Skin of body (tissue), 3 donors: ENCODE measurements around the gene RPRD1B. TPM values are rescaled to one million over a fixed set of nuclear protein-coding genes. Genes with fewer than 3 reads are reported as not detected.

Source experiments
- DNase-seq: peaks from one replicate; lab custom pipeline; 2025; lab: John Stamatoyannopoulos, UW
- small RNA-seq: library from RNA; depleted of rRNA; stranded (forward); fragments of <200 nt; gene quantifications from one replicate; pipeline ENCODE3, GENCODE V24; 2014; ENCODE audit warnings: low replicate concordance
- total RNA-seq: library from RNA; depleted of rRNA; stranded (reverse); fragments of >200 nt; gene quantifications from one replicate; pipeline ENCODE4 v1.2.3, GENCODE V29; 2014

Gene RPRD1B
- total RNA-seq, 1 donor from 2014 or later = 40.2 TPM

DNA sequence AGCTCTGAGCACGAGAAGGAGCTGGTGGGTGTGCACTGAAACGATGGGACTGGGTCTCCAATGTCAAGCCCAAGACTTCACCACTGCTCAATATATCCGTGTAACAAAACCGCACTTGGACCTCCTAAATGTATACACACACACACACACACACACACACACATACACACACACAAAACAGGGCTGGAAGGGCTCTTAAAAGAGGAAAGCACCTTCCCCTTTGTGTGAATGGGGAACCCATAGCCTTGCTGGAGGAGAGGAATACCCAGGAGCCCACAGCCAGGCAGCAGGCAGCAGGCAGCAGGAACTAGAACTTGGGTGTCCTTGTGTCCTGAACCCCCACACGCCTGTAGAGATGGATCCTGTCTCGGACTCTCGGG lies 101.7 kb downstream of the RPRD1B start:
- no peak for DNase-seq

DNA sequence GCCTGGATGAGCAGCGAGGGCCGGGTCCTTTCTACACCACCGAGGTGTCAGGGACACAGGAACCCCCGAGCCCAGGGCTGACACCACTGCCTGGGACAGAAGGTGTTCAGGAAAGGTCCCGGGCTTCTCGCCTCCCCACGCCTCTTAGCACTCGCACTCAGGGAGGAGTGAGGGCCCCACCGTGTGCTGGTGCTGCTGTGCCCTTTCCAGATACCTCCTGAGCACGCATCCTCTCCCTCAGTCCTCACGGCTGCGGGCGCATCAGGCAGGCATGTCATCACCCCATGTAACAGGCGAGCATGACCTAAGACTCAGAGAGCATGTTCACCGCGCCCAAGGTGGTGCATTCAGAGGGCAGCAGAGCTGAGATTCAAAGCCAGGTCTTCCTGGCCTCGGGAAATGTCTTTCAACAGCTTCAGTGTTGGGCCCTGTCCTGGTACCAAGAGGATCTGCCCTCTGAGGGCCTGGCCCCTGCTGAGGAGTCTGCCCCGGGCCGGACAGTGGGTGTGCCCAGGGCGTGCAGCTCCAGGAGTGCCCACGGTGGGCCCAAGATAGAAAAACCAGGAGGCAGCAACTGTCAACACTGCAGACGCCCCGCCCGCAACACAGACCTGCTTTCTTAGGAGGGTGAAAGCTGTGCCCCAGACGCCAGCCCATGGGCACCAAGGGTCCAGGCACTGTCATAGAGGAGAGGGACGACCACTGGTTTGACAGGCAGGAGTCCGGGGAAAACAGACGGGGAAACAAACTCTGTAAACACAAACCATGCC lies 102.3 kb downstream of the RPRD1B start:
- no peak for DNase-seq

DNA sequence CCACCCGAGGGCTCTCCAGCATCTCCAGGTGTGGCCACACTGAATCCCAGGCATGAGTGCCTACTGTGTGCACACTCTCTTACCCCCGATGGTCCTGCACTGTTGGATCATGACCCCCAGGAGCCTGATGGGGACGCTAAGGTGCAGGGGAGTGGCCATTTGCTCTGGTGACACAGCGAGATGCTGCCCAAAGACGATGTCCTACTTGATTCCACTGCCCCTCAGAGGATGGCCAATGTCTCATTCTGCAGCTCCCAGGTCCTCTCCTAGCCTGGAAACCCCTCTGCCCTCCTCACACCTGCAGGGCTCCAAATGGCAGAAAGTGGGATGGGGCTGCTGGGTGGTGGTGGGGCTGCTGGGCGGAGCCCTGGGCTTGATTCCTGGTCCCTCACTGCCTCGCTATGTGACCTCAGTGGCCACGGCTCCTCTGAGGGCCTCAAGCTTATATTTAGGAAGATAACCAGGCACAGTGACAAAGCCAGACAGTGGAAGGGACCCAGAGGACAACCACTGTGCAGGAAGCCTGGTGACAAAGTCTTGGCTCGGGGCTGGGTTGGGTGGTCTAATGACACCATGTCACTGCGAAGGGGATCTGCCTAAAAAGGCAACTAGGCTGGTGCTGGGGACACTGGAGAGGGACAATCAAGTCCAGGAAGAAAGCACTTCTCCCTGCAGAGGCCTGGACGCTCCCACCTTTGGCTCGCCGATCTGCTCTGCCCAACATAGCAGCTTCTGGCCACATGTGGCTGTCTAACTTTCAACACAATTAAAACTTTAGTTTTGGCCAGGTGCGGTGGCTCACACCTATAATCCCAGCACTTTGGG lies 103.1 kb downstream of the RPRD1B start:
- DNase-seq = no peak

DNA sequence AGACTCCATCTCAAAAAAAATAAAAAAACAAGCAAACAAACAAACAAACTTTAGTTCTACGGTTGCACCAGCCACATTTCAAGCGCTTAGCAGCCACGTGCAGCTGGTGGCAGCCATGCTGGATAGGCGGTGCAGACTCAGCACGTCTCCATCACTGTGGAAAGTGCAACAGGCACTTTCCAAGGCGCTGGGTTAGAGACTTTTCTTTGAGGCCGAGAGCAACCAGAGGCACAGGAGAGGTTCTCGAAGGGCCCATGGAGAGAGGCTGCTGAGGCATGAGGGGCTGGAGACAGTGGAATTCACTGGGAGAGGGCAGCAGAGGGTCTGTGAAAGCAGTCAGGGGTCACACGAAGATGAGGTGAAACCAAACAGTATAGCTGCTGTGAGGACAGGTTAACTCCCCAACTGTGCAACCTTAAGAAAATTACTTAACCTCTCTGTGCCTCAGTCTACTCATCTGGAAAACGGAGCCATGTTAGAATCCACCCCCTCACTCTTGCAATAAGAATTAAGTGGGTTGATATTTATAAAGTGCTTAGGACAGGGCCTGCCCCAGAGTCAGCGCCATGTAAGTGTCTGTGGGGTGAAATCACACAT lies 104.0 kb downstream of the RPRD1B start:
- no peak for DNase-seq

DNA sequence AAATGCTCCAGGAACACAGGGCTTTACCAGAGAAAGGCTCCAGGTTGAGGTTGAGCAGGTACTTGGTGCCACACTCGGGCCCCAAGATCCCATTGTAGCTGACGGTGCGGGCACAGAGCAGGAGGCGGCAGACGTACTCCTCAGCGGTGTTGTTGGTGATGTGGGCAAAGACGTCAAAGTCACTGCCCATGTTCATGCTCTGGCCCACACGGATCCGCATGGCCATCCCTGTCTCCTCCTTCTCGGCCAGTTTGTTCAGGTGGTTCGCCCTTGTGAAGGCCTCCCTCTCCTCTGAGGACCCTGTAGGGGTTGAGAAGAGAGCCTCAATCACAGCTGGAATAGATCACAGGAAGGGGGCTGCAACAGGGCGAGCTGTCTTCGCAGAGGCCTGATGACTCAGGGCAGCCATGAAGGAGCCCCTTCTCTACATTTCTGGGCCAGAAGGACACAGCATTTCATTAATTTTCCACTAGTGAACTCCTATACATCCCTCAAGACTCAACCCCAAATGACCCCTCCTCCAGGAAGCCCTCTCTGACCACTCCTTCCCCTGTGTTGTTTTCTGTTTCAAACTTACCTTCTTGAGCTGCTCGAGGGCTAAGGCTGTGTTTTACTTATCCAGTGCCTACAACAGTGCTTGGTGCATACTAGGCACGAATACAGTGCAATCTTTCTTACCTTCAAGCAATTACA lies 104.7 kb downstream of the RPRD1B start:
- DNase-seq = no peak

DNA sequence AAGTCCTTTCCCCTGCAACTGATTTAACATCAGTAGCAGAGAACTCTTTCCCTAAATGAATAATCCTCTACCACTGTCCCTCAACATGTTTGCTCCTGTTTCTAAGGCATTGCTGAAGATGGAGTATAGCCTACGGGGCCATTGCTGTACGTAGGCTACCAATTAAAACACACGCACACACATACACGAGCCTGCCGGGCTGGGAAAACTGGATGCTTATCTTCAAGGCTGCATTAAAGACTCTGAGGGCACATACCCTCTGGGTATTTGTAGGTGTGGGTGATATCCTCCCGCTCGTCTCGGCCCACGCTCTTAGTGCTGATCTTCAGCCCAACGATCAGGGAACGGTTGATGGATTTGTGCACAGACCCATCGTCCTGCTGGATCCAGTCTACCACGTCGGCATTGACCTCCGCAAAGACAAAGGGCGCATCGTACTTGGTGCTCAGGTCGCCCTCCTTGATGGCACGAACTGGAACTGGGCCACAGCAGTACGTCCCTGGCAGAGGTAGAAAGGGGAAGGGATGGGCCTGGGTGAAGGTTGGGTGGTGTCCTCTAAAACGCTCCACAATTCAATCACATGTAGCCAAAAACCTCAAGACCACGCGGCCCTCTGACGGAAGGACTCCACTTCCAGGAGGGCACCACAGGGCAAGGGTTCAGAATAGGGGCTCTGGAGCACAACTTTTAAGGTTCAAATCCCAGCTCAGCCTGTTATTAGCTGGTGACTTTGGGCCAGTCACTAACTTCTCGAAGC lies 105.8 kb downstream of the RPRD1B start:
- no peak for DNase-seq

DNA sequence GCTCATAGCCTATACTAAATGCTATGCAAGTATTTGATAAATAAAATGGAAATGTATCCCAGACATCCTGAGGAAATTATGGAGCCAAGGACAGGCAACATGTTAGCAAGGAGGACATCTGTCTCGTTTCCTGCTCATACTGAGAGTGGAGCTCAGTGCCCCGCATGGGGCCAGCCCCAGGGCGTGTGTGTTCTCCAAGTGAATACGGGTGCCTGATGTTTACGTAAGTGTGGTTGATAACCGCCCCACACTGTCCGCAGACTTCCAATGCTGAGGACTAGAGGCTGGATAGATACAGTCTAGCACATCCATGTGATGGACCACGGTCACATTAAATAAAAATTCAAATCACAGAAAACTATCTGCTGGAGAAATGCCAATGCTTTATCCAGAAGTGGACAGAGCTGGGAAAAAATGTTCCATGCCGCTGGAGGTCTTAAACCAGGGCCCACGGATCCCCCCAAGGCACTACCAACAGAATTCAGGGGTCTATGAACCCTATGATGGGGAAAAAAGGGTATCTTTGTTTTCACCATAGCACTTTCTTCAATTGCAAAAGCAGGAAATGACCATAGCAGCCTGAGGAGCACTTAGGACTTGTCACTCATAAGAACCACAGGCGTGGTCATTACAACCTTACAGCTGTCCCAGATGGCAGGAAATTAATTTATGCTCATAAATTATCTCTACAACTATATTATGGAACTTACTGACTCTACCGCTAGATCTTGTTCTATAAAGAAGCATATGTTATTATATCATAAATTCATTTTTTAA lies 106.6 kb downstream of the RPRD1B start:
- DNase-seq = no peak

DNA sequence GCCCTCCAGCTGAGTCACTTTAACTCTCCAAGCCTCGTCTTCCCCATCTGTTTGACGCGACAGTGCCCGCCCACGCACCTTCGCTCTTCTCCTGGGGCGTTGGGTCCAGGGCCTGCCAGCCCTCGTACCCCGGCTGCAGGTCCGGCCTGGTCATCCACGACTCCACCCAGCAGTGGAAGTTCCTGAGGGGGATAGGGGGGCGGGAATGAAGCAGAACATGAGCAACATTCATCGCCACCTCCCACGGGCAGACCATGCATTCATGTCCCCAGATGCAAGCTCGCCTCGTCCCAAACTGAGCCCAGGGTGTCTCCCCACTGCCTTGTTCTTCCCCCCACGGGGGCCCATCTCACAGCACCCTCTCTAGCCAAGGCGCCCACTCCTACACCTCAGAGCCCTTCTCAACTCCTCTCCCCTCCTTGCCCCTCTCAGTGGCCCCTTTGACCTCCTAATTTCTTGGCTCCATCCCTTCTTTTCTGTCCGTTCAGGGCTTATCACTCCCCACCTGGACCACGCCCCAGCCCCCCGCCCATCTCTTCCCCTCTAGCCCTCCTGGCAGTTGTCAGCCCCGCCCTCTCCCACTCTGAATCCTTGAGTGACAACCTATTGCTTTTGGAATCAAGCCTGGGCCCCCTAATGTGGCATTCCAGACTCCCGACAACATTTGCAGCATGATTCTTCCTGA lies 107.8 kb downstream of the RPRD1B start:
- no peak for DNase-seq

Small RNA genes lying within 50 kb of the gene (small RNA-seq; reads per million reads assigned to genes)
- not detected for gene RN7SL237P

Other genes with a start within 250 kb of the RPRD1B start
- 4.1 TPM for gene VSTM2L, start 130.6 kb upstream of the RPRD1B start, total RNA-seq
- gene TTI1, start 290 bp upstream of the RPRD1B start, total RNA-seq = 23.8 TPM
- 4.8 TPM for gene TGM2, start 131.5 kb downstream of the RPRD1B start, total RNA-seq
- gene KIAA1755, start 227.0 kb downstream of the RPRD1B start, total RNA-seq = 1.3 TPM